Gastroesophageal sphincter (tissue), 3 donors: ENCODE data around the gene ABCA6.

Experiments used
- EP300 ChIP-seq: sonication (generic); formaldehyde crosslinking; IDR thresholded peaks from one replicate; pipeline ENCODE4 v1.6.1; 2017; ENCODE audit warnings: antibody characterized with exemption, mild to moderate bottlenecking
- POLR2A ChIP-seq, 2 donors: fragments of 450-650 bp; IDR thresholded peaks; one replicate each; pipeline ENCODE4 v1.6.1; 2017; ENCODE audit warnings: antibody characterized with exemption in 2 of 2, mild to moderate bottlenecking in 2 of 2, moderate library complexity in 1 of 2
- POLR2AphosphoS5 ChIP-seq: sonication (generic); formaldehyde crosslinking; IDR thresholded peaks from one replicate; pipeline ENCODE4 v1.6.1; 2017; ENCODE audit warnings: antibody characterized with exemption
- TF ChIP-seq, protein P1 (sequence below), 4 experiments: fragments of 200-600 bp in 2 of 4; fragments of 450-650 bp in 2 of 4; sonication (generic) in 1 of 4; IDR thresholded peaks; one replicate each; pipeline ENCODE4 v1.5.1; 2017 to 2019; ENCODE audit warnings: antibody characterized with exemption in 4 of 4, mild to moderate bottlenecking in 2 of 4, moderate library complexity in 2 of 4

DNA sequence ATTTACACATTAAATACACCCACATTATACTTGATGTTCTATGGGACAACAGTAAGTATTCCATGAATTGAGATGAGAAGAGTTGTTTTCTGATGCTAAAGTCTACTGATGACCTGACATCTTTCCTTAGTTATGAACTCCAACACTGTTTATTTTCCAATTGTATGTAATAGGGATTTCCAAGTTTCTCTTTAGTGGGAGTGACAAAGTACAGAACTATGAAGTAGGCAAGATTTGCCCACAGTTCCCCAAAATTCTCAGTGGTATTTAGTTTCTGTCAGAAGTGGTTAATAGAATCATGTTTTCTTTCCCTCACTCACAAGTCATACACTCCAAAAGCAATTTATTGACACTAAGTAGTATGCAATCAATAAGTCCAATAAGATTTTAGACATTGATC is 22.5 kb upstream of the ABCA6 start:
- TF ChIP-seq POLR2AphosphoS5 (no peak), POLR2A (IDR thresholded peaks at IDR 0.05) (no peak), EP300 (no peak)
- TF ChIP-seq, protein P1, sequence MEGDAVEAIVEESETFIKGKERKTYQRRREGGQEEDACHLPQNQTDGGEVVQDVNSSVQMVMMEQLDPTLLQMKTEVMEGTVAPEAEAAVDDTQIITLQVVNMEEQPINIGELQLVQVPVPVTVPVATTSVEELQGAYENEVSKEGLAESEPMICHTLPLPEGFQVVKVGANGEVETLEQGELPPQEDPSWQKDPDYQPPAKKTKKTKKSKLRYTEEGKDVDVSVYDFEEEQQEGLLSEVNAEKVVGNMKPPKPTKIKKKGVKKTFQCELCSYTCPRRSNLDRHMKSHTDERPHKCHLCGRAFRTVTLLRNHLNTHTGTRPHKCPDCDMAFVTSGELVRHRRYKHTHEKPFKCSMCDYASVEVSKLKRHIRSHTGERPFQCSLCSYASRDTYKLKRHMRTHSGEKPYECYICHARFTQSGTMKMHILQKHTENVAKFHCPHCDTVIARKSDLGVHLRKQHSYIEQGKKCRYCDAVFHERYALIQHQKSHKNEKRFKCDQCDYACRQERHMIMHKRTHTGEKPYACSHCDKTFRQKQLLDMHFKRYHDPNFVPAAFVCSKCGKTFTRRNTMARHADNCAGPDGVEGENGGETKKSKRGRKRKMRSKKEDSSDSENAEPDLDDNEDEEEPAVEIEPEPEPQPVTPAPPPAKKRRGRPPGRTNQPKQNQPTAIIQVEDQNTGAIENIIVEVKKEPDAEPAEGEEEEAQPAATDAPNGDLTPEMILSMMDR (IDR thresholded peaks at IDR 0.05), result no peak
